OCI-LY7 (cell line): Measurements from ENCODE around the gene LDHB. TPM values are rescaled to one million over a fixed set of nuclear protein-coding genes. Genes with fewer than 3 reads are reported as not detected.

Source experiments
- BruUV-seq: library from RNA; stranded (reverse); fragments of 400-500 nt; replicated peaks from 2 replicates; lab custom pipeline; 2021; lab: Mats Ljungman, UMichigan
- CTCF ChIA-PET: fragments of 300-600 bp; sonication (Branson Sonifier 250); formaldehyde crosslinking; loops from one replicate; lab custom pipeline; 2022; ENCODE audit warnings: antibody characterized with exemption; ENCODE audit not compliant: unreplicated experiment; lab: Charles Lee
- POLR2A ChIA-PET: fragments of 300-600 bp; sonication (Branson Sonifier 250); formaldehyde crosslinking; loops from one replicate; lab custom pipeline; 2022; ENCODE audit warnings: antibody characterized with exemption; lab: Charles Lee
- DNase-seq: peaks from one replicate; pipeline ENCODE4 v3.0.0-alpha.2; 2015; ENCODE audit warnings: low spot score
- H2AFZ ChIP-seq: fragments of 200-600 bp; sonication (generic), shearing (Covaris generic); 2 replicates; pipeline ENCODE4 v1.6.1; 2014; ENCODE audit warnings: mild to moderate bottlenecking, antibody characterized with exemption, low read length, moderate library complexity
- H3K27ac ChIP-seq: fragments of 200-600 bp; sonication (generic); 2 replicates; pipeline ENCODE4 v1.5.1; 2014; ENCODE audit warnings: mixed run types, low read depth, mild to moderate bottlenecking, moderate library complexity, low read length, inconsistent platforms; ENCODE audit not compliant: poor library complexity, severe bottlenecking
- H3K36me3 ChIP-seq: fragments of 200-600 bp; sonication (generic); 2 replicates; pipeline ENCODE4 v1.6.1; 2014; ENCODE audit warnings: mild to moderate bottlenecking, antibody characterized with exemption, low read length, moderate library complexity, mixed read lengths; ENCODE audit not compliant: insufficient read depth
- H3K4me1 ChIP-seq: fragments of 200-600 bp; sonication (generic); 2 replicates; pipeline ENCODE4 v1.5.1; 2014; ENCODE audit warnings: mild to moderate bottlenecking, low read length; ENCODE audit not compliant: insufficient read depth, poor library complexity, severe bottlenecking
- H3K4me2 ChIP-seq: fragments of 200-600 bp; sonication (generic); 2 replicates; pipeline ENCODE4 v1.6.1; 2014; ENCODE audit warnings: mild to moderate bottlenecking, low read length
- H3K4me3 ChIP-seq: fragments of 200-600 bp; sonication (generic); 2 replicates; pipeline ENCODE4 v1.5.1; 2014; ENCODE audit warnings: mild to moderate bottlenecking, low read depth, low read length; ENCODE audit not compliant: poor library complexity, severe bottlenecking
- H3K79me2 ChIP-seq: fragments of 200-600 bp; sonication (generic); 2 replicates; pipeline ENCODE4 v1.6.1; 2016; ENCODE audit warnings: low read depth, mild to moderate bottlenecking, low read length, moderate library complexity, mixed read lengths; ENCODE audit not compliant: insufficient read depth
- H3K9me2 ChIP-seq: fragments of 200-600 bp; sonication (generic); 2 replicates; pipeline ENCODE4 v1.6.1; 2016; ENCODE audit warnings: mild to moderate bottlenecking, low read length, mixed read lengths; ENCODE audit not compliant: insufficient read depth
- H3K9me3 ChIP-seq: fragments of 200-600 bp; sonication (generic); 2 replicates; pipeline ENCODE4 v1.6.1; 2014; ENCODE audit warnings: mild to moderate bottlenecking, mixed run types, low read length, mixed read lengths
- H4K20me1 ChIP-seq: fragments of 200-600 bp; sonication (generic); 2 replicates; pipeline ENCODE4 v1.6.1; 2014; ENCODE audit warnings: mild to moderate bottlenecking, antibody characterized with exemption, low read length, moderate library complexity, mixed read lengths; ENCODE audit not compliant: insufficient read depth
- EZH2phosphoT487 ChIP-seq: fragments of 200-600 bp; sonication (generic); IDR thresholded peaks from 2 replicates; pipeline ENCODE4 v1.6.1; 2018; ENCODE audit warnings: low read depth, borderline replicate concordance, mild to moderate bottlenecking, mixed run types, antibody characterized with exemption, low read length, moderate library complexity, mixed read lengths
- intact Hi-C: fragments of 100-400 bp; cut with micrococcal nuclease; formaldehyde crosslinking; loops from one replicate; pipeline ENCODE4 v1.10.0; 2022; ENCODE audit not compliant: unreplicated experiment
- total RNA-seq, 2 experiments: library from RNA; depleted of rRNA in 1 of 2; stranded (reverse); fragments of >200 nt in 1 of 2; shearing (Covaris generic) in 1 of 2; gene quantifications; 2 replicates each; pipeline ENCODE4 v1.2.3, GENCODE V29; 2014 to 2022
- TF ChIP-seq, protein P1 (sequence below): fragments of 200-600 bp; sonication (generic); conservative IDR thresholded peaks from 2 replicates; pipeline ENCODE4 v1.5.1; 2014; ENCODE audit warnings: mild to moderate bottlenecking, antibody characterized with exemption, low read length, moderate library complexity, mixed read lengths

LDHB gene
- total RNA-seq, 2 experiments from 2014 or later = 551 to 999 TPM

DNA sequence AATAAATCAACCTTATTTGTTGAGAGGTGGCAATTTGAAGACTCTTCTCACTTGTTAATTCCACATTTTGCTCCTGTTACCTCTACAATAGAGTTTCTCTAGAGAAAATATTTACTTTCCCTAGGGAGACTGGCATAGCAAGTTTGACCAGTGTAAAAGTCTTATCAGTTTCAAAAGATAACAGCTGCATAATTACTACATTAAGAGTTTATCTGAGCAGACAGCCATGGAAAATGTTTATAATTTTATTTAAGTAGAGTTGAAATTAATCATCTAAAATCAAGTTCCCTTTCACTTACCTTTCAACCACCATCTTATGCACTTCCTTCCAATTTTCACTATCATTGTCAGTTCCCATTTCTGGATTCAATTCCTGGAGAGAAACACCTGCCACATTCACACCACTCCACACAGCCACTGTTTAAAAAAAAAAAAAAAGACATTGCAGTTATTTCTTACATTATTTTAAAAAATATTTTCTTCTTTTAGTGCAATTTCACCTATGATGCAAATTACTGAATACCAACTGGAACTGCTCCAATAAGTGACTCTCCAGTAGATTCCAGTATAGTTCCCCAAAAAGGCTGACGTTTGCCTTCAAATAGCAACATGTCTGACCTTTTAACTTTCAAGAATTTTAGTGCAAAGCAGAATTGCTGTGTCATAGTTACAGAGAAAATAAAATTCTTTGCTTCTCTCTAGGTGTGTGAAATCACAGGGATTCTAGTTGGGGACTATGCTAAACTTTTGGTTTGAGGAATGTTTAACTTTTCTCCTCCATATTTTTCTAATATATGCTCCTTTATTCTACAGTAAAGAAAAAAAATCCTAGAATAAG, 19.4 kb downstream of the LDHB start:
- Histone ChIP-seq H3K36me3 (peaks cover 96% of the 10 kb centered on the region), H3K4me2 (no peak overlapping the region), H2AFZ (no peak overlapping the region), H3K9me2 (no peaks in the 10 kb centered on the region), H3K79me2 (peaks cover 69% of the 10 kb centered on the region; the same call in 1 of the 2 replicates), H3K27ac (no peak overlapping the region), H3K4me3 (no peak overlapping the region), H4K20me1 (peaks cover 37% of the 10 kb centered on the region), H3K9me3 (no peaks in the 10 kb centered on the region), H3K4me1 (no peaks in the 10 kb centered on the region)
- TF ChIP-seq, protein P1, sequence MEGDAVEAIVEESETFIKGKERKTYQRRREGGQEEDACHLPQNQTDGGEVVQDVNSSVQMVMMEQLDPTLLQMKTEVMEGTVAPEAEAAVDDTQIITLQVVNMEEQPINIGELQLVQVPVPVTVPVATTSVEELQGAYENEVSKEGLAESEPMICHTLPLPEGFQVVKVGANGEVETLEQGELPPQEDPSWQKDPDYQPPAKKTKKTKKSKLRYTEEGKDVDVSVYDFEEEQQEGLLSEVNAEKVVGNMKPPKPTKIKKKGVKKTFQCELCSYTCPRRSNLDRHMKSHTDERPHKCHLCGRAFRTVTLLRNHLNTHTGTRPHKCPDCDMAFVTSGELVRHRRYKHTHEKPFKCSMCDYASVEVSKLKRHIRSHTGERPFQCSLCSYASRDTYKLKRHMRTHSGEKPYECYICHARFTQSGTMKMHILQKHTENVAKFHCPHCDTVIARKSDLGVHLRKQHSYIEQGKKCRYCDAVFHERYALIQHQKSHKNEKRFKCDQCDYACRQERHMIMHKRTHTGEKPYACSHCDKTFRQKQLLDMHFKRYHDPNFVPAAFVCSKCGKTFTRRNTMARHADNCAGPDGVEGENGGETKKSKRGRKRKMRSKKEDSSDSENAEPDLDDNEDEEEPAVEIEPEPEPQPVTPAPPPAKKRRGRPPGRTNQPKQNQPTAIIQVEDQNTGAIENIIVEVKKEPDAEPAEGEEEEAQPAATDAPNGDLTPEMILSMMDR = 0 out of 2 replicates have a peak, but pooled peaks have one; percentile 11
- no peak for TF ChIP-seq EZH2phosphoT487
- CTCF ChIA-PET = no interaction called here
- POLR2A ChIA-PET = interaction anchor here (0.7 to 3.4 kb wide), 2 partner anchors 14 to 25 kb away, joined by 3 to 8 read pairs; no protein-coding TSS in a partner anchor
- intact Hi-C loops = no loop called here
- DNase-seq = no peak
- no TSS peak for BruUV-seq

DNA sequence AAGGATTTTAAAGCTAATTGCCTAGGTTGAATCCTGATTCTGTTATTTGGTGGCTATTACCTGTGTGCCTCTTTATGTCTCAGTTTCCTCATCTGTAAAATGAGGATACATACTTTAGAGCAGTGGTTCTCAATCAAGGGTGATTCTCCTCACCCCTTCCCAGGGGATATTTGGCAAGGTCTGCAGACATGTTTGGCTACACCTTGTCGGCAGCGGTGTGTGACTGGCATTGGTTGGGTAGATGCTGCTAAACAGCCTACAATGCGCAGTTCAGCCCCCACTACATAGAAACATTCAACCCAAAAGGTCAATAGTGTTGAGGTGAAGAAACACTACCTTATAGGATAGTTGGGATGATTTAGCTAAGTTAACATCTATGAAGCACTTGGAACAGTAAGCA, 23.4 kb downstream of the LDHB start:
- Histone ChIP-seq H3K27ac (no peak overlapping the region), H3K36me3 (peaks cover 88% of the 10 kb centered on the region), H2AFZ (no peak overlapping the region), H3K9me2 (no peaks in the 10 kb centered on the region), H3K79me2 (peaks cover 31% of the 10 kb centered on the region; the same call in 1 of the 2 replicates), H3K4me1 (no peaks in the 10 kb centered on the region), H3K4me2 (no peak overlapping the region), H3K9me3 (no peaks in the 10 kb centered on the region), H3K4me3 (no peak overlapping the region), H4K20me1 (peaks cover 16% of the 10 kb centered on the region)
- ChIA-PET CTCF (no interaction called here), POLR2A (interaction anchor here (1.7 kb wide), 1 partner anchor 23 kb away, joined by 5 read pairs; no protein-coding TSS in a partner anchor)
- no peak for DNase-seq
- no peak for TF ChIP-seq EZH2phosphoT487
- TF ChIP-seq, protein P1 = no peak
- intact Hi-C loops = no loop called here
- BruUV-seq = no TSS peak

DNA sequence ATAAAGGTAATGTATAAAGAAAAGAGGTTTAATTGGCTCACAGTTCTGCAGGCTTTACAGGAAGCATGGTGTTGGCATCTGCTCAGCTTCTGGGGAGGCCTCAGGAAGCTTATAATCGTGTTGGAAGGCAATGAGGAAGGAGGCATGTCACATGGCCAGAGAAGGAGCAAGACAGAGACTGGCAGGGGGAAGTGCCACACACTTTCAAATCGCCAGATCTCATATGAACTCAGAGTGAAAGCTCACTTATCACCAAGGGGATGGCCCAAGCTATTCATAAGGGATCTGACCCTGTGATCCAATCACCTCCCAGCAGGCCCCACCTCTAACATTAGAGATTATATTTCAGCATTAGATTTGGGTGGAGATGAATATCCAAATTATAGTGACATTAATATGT, 26.3 kb downstream of the LDHB start:
- Histone ChIP-seq H3K9me2 (no peaks in the 10 kb centered on the region), H3K4me2 (no peak overlapping the region), H3K79me2 (peaks cover 2% of the 10 kb centered on the region; the same call in 1 of the 2 replicates), H3K9me3 (no peaks in the 10 kb centered on the region), H2AFZ (no peak overlapping the region), H3K4me1 (no peaks in the 10 kb centered on the region), H3K27ac (no peak overlapping the region), H3K4me3 (no peak overlapping the region), H4K20me1 (no peaks in the 10 kb centered on the region), H3K36me3 (peaks cover 59% of the 10 kb centered on the region)
- CTCF ChIA-PET = no interaction called here
- intact Hi-C loops = no loop called here
- no peak for DNase-seq
- TF ChIP-seq EZH2phosphoT487 = no peak
- TF ChIP-seq, protein P1 = no peak
- POLR2A ChIA-PET = interaction anchor here (0.6 to 1.0 kb wide), 3 partner anchors 9 to 1055 kb away, joined by 3 read pairs; no protein-coding TSS in a partner anchor
- no TSS peak for BruUV-seq
